GM18498 (cell line): ENCODE results near the gene CD226.
"Not testable (repeated sequence)": the region's sequence is repeated elsewhere in the genome, so short reads cannot be mapped to it uniquely, and the experiment has no call there.

Experiments used
- ATAC-seq: cut with Tn5 transposase; IDR thresholded peaks from one replicate; pipeline ENCODE4 v1.9.1; 2021; ENCODE audit warnings: mild to moderate bottlenecking, moderate library complexity; ENCODE audit not compliant: unreplicated experiment

The CD226 gene

DNA sequence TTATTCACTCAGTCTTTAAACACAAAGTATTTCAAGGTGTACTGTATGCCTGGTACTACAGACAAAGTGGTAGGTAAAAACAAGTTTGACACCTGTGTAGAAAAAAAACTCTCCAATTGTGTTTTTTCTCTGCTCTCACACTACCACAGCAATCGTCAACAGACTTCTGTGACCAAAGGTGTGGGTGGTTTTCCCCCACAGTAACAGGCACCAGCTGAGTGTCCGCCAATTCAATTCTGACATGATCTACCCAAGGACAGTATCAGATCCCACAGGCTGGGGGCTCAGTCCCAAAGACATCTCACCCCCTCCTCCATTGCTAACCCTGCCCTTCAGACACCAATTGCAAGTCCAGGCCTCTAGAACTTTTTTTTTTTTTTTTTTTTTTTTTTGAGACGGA is 71.2 kb downstream of the CD226 start:
- ATAC-seq, result no peak

DNA sequence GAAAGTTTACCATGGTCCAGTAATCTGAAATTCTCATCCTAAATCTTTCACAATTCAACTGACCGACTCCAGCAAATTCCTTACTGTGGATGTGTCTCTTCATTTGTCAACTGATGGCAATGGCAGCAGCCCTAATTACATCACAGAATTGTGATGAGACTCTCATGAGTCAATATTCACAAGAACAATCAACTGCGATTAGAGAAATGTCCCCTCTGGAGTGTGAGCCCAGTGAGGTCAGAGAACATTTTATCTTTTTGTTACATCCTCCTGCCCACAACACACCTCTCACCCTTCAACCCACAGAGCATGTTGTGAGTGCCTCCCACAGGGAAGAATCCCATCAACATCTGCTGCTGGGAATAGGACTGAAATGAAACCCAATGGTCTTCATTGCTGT is 73.6 kb downstream of the CD226 start:
- ATAC-seq, result no peak

DNA sequence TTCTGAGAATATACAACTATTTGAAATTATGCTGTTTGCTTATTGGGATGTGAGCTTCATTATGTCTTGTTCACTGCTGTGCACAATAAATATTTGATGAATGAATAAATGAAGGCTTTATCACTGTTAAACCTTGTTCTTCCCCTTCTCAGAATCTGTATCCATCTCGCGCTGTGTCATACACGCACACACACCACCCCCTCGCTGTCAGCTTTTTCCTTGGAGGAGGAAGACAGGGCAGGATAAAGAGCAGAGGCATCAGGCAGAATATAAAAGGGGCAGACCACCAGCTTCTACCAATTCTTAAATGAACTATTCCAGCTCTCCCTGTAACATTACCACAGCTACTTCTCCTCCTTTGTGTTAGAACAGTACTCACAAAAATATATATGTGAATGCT is 75.0 kb downstream of the CD226 start:
- ATAC-seq, result no peak

DNA sequence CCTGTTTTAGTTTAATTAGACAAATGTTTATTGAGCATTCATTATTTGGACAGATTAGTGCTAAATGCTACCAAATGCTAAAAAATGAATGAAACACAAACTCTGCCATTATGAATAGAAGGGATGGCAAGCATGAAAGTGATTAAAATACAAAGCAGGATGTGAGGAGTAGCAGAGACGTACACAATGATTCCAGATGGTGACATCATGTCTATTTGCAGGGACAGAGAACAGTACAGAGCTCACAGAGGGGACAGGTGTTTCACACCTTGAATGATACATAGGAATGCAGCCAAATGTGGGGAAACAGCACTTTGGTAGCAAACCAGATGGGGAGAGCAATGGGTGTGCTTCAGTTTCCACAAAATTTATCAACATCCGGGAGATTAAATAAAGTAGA is 76.3 kb downstream of the CD226 start:
- no peak for ATAC-seq

DNA sequence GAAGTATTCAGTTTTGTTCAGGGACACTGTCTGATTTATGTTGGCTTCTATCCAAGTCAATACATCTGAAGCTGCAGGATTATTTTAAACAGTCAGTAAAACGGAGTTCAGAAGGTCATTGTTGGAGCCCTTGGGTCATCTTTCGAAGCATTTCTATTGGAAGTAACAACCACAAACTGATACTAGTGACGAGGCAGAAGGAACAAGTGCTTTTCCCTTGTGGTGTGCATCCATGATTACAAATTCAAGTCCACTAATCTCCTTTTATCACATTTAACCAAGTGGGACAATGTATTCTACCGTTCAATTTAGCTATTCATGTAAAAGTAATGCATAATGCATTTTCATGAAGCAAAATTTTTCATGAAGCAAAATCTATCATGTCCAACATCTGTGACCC is 76.9 kb downstream of the CD226 start:
- no peak for ATAC-seq

DNA sequence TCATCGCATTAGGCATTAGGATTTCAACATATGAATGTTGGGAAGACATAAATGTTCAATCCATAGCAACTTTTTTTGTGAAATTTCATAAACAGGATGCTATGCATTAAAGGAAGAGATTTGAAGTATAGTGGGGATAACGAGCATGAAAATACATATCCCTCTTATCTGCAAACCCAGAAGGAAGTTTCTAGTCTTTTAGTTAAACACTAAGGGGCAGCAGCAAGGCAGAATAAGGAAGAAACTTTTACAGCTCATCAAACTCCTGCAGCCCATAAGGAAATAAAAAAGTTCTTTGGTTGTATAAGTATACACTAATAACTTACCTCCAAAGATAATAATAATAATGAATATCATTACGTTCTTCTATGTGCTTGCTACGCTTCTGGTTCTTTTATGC is 81.5 kb downstream of the CD226 start:
- no peak for ATAC-seq

DNA sequence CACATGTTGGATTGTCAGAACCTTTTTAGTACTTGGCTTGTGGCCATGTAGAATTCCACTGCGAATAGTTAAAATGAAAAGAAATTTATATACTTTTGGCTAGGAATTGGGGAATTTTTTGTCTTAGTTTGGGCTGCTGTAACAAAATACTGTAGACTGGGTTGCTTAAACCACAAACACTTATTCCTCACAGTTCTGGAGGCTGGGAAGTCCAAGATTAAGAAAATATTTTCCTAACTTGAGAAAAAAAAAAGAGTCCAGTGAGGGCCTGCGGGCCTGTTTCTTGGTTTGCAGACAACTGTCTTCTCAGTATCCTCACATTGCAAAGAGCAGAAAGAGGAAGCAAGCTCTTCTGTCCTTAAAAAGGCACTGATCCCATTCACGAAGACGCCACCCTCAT is 81.9 kb downstream of the CD226 start:
- ATAC-seq, result no peak

DNA sequence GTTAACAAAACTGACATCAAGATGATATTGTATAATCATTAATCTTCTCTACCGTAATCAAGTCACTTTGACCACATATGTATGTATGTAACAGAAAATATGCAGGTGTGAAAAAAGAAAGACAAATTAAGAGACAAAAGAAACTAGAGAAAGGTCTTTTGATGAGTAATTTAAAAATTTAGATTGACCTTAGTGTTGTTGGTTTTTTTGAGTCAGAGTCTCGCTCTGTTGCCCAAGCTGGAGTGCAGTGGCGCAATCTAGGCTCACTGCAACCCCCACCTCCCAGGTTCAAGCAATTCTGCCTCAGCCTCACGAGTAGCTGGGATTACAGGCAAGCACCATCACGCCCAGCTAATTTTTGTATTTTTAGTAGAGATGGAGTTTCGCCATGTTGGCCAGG is 82.9 kb downstream of the CD226 start:
- peak; percentile 76 for ATAC-seq

DNA sequence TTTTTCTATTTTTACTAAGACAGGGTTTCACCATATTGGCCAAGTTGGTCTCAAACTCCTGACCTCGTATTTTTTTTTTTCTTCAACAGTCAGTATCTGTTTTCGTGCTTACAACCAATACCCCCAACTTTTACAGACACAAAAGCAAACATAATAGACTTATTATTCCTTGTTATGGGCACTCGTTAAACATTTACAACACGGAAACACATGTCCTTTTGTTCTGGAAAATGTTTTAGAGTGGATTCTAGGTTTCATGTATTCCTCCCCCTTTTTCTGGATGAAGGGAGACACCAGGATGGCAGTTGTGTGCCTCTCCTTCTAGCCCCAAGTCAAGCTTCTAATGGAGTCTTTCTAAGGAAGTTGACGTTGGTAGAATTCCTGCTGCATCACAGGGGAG is 88.8 kb downstream of the CD226 start:
- ATAC-seq, result no peak

DNA sequence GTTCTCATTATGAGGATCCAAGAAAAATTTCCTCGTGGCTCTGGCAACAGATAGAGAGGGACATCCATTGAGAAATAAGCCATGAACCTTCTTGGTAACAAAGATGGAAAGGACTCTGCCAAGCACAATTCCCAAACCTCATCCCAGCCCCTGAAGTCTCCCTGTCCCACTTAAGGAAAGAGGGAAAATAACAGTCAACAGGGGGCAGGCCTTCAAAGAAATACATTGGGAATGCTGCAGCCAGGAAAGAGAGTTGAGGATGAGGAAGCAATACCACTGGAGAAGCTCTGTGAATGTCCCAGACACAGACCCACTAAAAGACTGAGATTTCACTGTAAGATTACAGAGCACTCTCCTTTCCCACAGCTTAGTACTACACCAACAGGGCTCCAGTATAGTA is 93.2 kb downstream of the CD226 start:
- ATAC-seq, result no peak

DNA sequence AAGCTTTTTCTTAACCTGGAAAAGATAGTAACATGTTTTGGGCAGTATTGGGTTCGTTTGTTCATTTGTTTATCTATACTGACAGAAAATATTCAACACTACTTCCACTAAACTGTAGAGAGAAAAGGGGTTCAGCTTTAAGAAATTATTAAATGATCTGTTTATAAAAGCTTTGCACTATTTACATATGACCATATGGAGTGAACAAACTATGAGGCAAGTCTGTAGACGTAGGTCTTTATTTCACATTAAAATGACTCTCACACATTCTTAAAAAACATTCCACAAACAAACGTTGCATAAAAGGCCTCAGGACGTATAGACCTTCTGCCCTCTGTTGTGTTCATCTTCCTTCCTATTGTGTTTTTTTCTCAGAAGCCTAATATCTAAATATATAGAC is 94.6 kb downstream of the CD226 start:
- no peak for ATAC-seq

DNA sequence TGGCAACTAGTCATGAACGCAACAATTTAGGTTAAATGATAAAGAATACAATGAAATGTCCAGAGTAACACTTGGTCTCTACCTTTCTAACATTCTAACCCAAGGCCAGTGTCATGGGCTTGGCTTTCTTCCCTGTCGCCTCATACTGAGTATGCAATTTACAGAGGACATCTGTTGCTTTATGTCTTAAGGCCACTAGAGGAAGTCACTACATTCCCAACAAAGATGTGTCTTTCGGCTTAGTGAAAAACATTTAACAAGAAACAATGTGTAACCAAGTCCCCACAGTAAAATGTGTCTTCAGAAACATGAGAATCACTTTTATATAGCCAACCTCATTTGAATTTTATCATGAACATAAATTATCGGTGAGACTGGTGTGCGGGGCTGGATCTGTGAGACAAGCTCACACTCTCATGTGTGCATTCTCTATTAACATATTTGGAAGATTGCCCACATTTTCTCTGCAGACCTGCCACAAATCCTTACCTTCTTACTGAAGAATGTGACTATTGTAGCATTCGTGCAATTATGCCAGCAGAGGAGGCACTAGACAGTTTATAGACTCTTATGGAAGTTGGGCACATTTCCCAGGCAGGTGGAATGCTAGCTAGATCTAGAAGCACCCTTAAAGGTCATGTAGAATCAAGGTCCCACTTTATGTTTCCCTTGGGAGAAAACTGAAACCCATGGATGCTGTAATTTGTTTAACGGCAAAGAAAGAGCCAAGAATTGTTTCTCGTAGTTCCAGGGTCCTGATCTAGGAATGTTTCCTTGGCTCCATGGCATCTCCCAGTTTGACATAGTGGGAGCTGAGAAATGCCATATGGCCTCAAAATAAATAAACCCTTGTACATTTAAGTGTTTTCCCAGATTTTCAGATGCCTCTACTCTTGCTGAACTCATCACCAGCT is 101.8 kb downstream of the CD226 start:
- no peak for ATAC-seq

DNA sequence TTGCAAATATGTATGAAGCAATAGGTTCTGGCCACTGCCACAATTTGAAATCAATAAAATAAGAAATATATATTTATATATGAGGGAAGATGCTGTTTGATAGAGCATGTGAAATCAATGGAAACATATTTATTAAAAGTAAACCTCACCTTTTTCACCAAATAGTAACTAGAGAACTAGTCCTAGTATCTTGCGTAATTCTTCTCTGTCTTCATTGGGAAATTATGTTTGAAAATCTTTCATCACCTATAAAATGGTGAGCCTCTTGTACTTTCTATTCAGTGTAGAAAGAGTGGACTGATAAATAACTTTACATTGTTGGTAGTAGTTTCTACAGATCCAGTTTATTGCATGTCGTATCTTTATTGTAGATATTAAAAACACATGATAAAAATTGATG is 103.0 kb downstream of the CD226 start:
- no peak for ATAC-seq

DNA sequence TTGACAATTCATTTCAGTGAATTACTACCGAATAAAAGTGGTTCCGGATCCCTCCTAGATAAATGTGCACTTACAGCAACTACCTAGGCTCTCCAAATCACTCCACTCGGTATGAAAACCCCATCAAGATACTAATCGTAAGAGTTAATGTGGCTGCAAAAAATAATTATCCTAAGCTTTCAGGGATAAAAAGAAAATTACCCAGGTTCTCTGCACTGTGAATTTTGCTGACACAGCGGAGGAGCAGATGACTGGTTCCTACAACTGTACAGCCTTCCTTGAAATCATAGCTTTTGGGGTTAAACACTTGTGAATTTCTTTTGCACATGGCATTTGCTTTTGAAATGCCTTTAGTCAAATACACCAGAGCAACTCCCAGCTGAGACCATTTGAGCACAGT is 104.7 kb downstream of the CD226 start:
- no peak for ATAC-seq

DNA sequence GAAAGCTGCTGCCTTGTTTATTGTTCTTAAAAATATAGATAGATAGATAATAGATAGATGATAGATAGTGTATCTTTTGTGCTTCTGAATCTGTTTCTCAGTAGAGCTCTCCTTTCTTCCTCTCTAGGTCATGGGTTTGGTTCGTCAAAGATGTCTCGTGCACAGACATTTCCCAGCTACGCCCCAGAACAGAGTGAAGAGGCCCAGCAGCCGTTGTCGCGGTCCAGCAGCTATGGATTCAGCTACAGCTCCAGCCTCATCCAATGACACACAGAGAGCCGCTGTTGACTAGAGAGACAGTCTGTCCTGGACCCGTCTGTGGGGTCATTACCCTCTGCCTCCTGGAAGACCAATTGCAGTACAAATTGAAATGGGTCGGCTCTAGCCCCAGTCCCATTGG is 106.6 kb downstream of the CD226 start:
- no peak for ATAC-seq

DNA sequence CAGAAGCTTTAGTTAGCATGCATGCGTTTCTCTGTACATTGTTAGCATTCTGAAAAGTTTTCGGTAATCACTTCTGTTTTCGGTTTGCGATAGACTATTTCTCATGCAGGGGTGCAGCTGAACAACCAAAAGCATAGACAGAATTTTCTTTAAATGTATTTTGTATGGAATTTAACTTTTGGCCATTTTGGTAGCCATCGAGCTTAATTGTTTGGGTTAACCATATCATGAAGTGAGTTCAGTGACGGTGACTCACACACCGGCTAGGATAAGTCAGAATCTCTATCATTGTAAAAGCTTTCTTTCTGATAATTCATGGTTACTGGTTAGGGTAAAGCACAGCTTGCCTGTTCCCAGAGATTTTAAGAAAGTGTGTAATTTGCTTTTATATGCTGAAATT is 107.2 kb downstream of the CD226 start:
- ATAC-seq, result no peak

DNA sequence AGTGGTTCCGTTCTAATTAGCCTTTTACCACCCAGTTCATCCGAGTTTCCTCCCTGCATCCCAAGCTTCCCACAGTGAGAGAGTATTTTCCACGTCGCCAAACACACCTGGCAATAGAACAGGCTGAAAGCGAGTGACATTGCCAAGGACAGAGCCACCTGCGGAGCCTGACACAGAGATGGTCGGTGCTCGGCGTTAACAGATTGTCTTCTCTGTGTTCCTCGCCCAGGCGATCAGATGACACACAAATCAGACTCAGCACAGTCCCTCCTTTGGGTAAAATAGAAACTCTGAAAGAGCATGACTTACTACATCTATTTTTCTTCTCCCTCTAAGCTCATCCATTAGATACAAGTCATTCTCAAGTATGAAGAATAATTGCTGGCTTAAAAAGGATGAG is 107.7 kb downstream of the CD226 start:
- no peak for ATAC-seq

DNA sequence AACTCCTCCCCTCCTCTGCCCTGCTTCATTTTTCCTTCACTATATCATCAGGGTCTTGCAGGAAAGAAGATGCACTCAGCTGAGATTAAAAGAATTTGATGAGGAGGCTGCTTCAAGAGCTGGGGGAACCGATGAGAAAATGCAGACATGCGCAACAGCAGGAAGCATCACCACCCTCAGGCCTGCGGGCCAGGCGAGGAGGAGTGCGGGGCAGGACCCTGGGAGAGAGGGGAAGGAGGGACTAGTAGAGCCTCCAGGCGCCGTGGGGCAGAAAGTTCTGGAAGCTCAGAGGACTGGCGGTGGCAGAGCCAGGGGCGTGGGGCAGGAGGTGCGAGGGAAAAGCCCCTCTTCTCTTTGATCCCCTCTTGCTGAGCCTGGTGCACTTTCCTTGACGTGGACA is 108.2 kb downstream of the CD226 start:
- ATAC-seq, result no peak

DNA sequence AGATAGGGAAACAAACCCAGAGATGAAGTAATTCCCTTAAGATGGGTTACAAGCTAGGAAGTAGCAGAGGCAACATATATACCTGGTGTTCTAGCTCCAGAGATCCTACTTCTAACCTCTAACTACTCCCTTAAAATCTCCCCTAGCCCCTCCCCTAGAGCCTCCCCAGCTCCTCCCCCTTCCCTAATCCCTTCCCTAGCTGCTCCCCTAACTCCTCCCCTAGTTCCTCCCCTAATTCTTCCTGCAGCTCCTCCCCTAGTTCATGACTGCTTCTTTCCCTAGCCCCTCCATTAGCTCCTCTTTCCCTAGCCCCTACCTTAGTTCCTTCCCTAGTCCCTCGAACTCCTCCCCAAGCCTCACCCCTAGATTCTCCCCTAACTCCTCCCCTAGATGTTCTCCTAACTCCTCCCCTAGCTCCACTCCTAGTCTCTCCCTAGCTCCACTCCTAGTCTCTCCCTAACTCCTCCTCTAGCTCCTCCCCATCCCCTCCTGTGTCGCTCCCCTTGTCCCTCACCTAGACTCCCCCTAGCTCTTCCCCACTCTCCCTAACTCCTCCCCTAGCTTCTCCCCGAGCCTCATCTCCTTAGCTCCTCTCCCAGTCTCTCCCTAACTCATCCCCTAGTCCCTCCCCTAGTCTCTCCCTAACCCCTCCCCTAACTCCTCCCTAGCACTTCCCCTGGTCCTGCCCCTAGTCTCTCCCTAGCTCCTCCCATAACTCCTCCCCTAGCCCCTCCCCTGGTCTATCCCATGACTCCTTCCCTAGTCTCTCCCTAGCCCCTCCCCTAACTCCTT is 108.9 kb downstream of the CD226 start:
- ATAC-seq, result no peak

DNA sequence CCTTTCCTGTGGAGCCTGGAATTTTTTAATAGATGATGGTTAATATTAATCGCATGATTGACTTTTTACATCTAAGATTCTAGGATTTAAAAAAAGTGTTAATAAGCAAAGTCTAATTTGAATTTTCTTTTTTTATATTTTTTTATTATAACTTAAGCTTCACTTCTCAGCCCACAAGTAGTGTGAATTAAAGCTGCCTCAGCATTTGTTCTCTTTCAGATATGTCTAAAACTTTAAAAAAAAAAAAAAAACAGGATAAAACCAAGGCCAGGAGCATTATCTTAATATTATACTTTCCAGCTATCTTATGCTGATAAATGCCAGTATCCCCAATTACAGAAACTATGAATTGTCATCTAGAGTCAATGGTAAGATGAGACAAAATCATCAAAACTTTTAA is 109.7 kb downstream of the CD226 start:
- no peak for ATAC-seq

DNA sequence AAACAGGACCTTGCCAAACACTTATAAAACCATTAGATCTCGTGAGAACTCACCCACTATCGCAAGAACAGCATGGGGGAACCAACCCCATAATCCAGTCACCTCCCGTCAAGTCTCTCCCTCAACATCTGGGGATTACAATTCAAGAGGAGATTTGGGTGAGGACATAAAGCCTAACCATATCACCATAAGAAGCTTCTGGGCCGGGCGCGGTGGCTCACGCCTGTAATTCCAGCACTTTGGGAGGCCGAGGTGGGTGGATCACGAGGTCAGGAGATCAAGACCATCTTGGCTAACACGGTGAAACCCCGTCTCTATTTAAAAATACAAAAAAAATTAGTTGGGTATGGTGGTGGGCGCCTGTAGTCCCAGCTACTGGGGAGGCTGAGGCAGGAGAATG is 112.7 kb downstream of the CD226 start:
- ATAC-seq, result not testable (repeated sequence)

DNA sequence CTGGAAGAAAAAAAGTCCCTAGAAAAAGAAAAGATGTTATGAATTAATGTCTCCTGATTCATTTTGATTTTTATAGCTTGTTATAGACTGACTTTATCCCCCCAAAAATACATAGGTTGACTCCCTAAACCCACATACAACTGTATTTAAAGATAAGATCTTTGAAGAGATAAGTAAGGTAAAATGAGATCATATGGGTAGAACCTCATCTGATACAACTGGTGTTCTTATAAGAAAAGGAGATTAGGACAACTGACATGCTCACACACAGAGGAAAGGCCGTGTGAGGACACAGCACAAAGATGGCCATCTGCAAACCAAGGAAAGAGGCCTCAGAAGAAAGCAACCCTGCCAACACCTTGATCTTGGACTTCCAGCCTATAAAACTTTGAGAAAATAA is 117.5 kb downstream of the CD226 start:
- no peak for ATAC-seq
